ENCODE measurements around the gene AQP9.

The AQP9 gene

GRCh38 chr15:58224068-58224467 lies 85.9 kb downstream of the AQP9 start:
- WGBS (ENCODE audit: extremely low coverage, insufficient coverage, insufficient read length) = no CpG with 5 or more reads among the region's 2 CpGs
- H3K4me3 ChIP-seq (ENCODE audit: low read depth, low read length) = no peak overlapping the region
- no peak overlapping the region for H2BK120ac ChIP-seq (ENCODE audit: insufficient read depth, low read length, poor library complexity)

GRCh38 chr15:58227706-58228543 lies 89.7 kb downstream of the AQP9 start:
- no peak overlapping the region for H3K23ac ChIP-seq (ENCODE audit: low read length)
- no peak overlapping the region for H2AK5ac ChIP-seq (ENCODE audit: low read length)
- H3K14ac ChIP-seq (ENCODE audit: low read length) = no peak overlapping the region
- peak; percentile 70 to 94 for DNase-seq
- H3K4ac ChIP-seq (ENCODE audit: low read depth, low read length) = no peak overlapping the region
- no CpG with 5 or more reads among the region's 8 CpGs for WGBS (ENCODE audit: extremely low coverage, insufficient coverage, insufficient read length)
- H3K79me2 ChIP-seq (ENCODE audit: control insufficient read depth, insufficient read depth, low read length, poor library complexity) = no peaks in the 10 kb centered on the region
- H3K36me3 ChIP-seq (ENCODE audit: control insufficient read depth in 1 of 2, insufficient read depth in 2 of 2, low read length in 2 of 2) = no peaks in the 10 kb centered on the region
- no peak overlapping the region for H2AFZ ChIP-seq (ENCODE audit: insufficient read depth, low read length, poor library complexity)
- peaks cover 4% of the 10 kb centered on the region for H3K9me3 ChIP-seq (ENCODE audit: insufficient read depth, low read depth, low read length)
- peak overlapping the region; percentile 83 for H2BK12ac ChIP-seq (ENCODE audit: low read length)
- H3K4me3 ChIP-seq (ENCODE audit: low read depth, low read length) = no peak overlapping the region
- no peak overlapping the region for H3K4me2 ChIP-seq (ENCODE audit: low read length)
- H3K27ac ChIP-seq (ENCODE audit: low read depth, low read length) = no peak overlapping the region
- H4K8ac ChIP-seq (ENCODE audit: low read depth, low read length) = no peak overlapping the region
- peaks cover 2% of the 10 kb centered on the region for H3K79me1 ChIP-seq (ENCODE audit: low read length)
- peak overlapping the region; percentile 57 for H2BK120ac ChIP-seq (ENCODE audit: insufficient read depth, low read length, poor library complexity)
- no peaks in the 10 kb centered on the region for H3K27me3 ChIP-seq (ENCODE audit: insufficient read depth, low read length)
- H3K18ac ChIP-seq (ENCODE audit: low read length) = no peak overlapping the region
- peak overlapping the region; percentile 44 for H2BK5ac ChIP-seq (ENCODE audit: low read depth, low read length, poor library complexity)
- peaks cover 4 to 7% of the 10 kb centered on the region in 2 experiments for H3K4me1 ChIP-seq (ENCODE audit: control insufficient read depth in 1 of 2, insufficient read depth in 2 of 2, low read length in 2 of 2)
- peak overlapping the region; percentile 52 for H4K91ac ChIP-seq (ENCODE audit: low read depth, low read length)
- H3K9ac ChIP-seq (ENCODE audit: low read length) = no peak overlapping the region
- no peak overlapping the region for H4K12ac ChIP-seq (ENCODE audit: low read depth, low read length)

More at GRCh38 chr15:58224068-58224467, 85.9 kb downstream of the AQP9 start:
- Histone ChIP-seq H3K4me2 (ENCODE audit: low read length) (no peak overlapping the region), H2BK12ac (ENCODE audit: low read length) (no peak overlapping the region), H3K14ac (ENCODE audit: low read length) (no peak overlapping the region), H3K79me2 (ENCODE audit: control insufficient read depth, insufficient read depth, low read length, poor library complexity) (no peaks in the 10 kb centered on the region), H4K12ac (ENCODE audit: low read depth, low read length) (no peak overlapping the region), H3K27me3 (ENCODE audit: insufficient read depth, low read length) (no peaks in the 10 kb centered on the region), H4K8ac (ENCODE audit: low read depth, low read length) (no peak overlapping the region), H3K4ac (ENCODE audit: low read depth, low read length) (no peak overlapping the region), H3K9me3 (ENCODE audit: insufficient read depth, low read depth, low read length) (peaks cover 1% of the 10 kb centered on the region), H3K23ac (ENCODE audit: low read length) (no peak overlapping the region), H2BK5ac (ENCODE audit: low read depth, low read length, poor library complexity) (no peak overlapping the region), H3K4me1 (ENCODE audit: control insufficient read depth in 1 of 2, insufficient read depth in 2 of 2, low read length in 2 of 2) (peaks cover 4% of the 10 kb centered on the region in 2 experiments), H4K91ac (ENCODE audit: low read depth, low read length) (no peak overlapping the region), H2AK5ac (ENCODE audit: low read length) (no peak overlapping the region), H3K36me3 (ENCODE audit: control insufficient read depth in 1 of 2, insufficient read depth in 2 of 2, low read length in 2 of 2) (no peaks in the 10 kb centered on the region), H3K9ac (ENCODE audit: low read length) (no peak overlapping the region), H2AFZ (ENCODE audit: insufficient read depth, low read length, poor library complexity) (no peak overlapping the region), H3K18ac (ENCODE audit: low read length) (no peak overlapping the region), H3K79me1 (ENCODE audit: low read length) (no peaks in the 10 kb centered on the region), H3K27ac (ENCODE audit: low read depth, low read length) (no peak overlapping the region)
- DNase-seq = no peak

- no CpG with 5 or more reads among the region's 1 CpG for WGBS (ENCODE audit: extremely low coverage, insufficient coverage, insufficient read length)
- H3K4me3 ChIP-seq (ENCODE audit: low read depth, low read length) = no peak overlapping the region
- H3K79me2 ChIP-seq (ENCODE audit: control insufficient read depth, insufficient read depth, low read length, poor library complexity) = no peaks in the 10 kb centered on the region
- H3K4ac ChIP-seq (ENCODE audit: low read depth, low read length) = no peak overlapping the region
- no peak overlapping the region for H3K4me2 ChIP-seq (ENCODE audit: low read length)
- no peak overlapping the region for H2BK120ac ChIP-seq (ENCODE audit: insufficient read depth, low read length, poor library complexity)
- no peak overlapping the region for H3K18ac ChIP-seq (ENCODE audit: low read length)
- H3K14ac ChIP-seq (ENCODE audit: low read length) = no peak overlapping the region
- H3K9me3 ChIP-seq (ENCODE audit: insufficient read depth, low read depth, low read length) = peaks cover 4% of the 10 kb centered on the region
- no peaks in the 10 kb centered on the region for H3K27me3 ChIP-seq (ENCODE audit: insufficient read depth, low read length)
- no peak overlapping the region for H2BK5ac ChIP-seq (ENCODE audit: low read depth, low read length, poor library complexity)
- no peak overlapping the region for H3K27ac ChIP-seq (ENCODE audit: low read depth, low read length)
- DNase-seq = peak in 1 of 2 donors; percentile 60
- no peaks in the 10 kb centered on the region for H3K36me3 ChIP-seq (ENCODE audit: control insufficient read depth in 1 of 2, insufficient read depth in 2 of 2, low read length in 2 of 2)
- no peak overlapping the region for H2AFZ ChIP-seq (ENCODE audit: insufficient read depth, low read length, poor library complexity)
- no peak overlapping the region for H4K12ac ChIP-seq (ENCODE audit: low read depth, low read length)
- H2AK5ac ChIP-seq (ENCODE audit: low read length) = no peak overlapping the region
- no peak overlapping the region for H3K23ac ChIP-seq (ENCODE audit: low read length)
- no peak overlapping the region for H4K8ac ChIP-seq (ENCODE audit: low read depth, low read length)
- no peak overlapping the region for H4K91ac ChIP-seq (ENCODE audit: low read depth, low read length)
- H3K9ac ChIP-seq (ENCODE audit: low read length) = no peak overlapping the region
- peaks cover 2% of the 10 kb centered on the region for H3K79me1 ChIP-seq (ENCODE audit: low read length)
- H3K4me1 ChIP-seq (ENCODE audit: control insufficient read depth in 1 of 2, insufficient read depth in 2 of 2, low read length in 2 of 2) = peaks cover 4 to 7% of the 10 kb centered on the region in 2 experiments
- H2BK12ac ChIP-seq (ENCODE audit: low read length) = no peak overlapping the region
These were observed 90.5 kb downstream of the AQP9 start for GRCh38 chr15:58228718-58229117.

GRCh38 chr15:58229297-58229768 lies 91.2 kb downstream of the AQP9 start:
- no peak overlapping the region for H2AK5ac ChIP-seq (ENCODE audit: low read length)
- H4K91ac ChIP-seq (ENCODE audit: low read depth, low read length) = no peak overlapping the region
- H4K8ac ChIP-seq (ENCODE audit: low read depth, low read length) = no peak overlapping the region
- H3K36me3 ChIP-seq (ENCODE audit: control insufficient read depth in 1 of 2, insufficient read depth in 2 of 2, low read length in 2 of 2) = no peaks in the 10 kb centered on the region
- no peaks in the 10 kb centered on the region for H3K27me3 ChIP-seq (ENCODE audit: insufficient read depth, low read length)
- no peak overlapping the region for H3K4ac ChIP-seq (ENCODE audit: low read depth, low read length)
- H3K9me3 ChIP-seq (ENCODE audit: insufficient read depth, low read depth, low read length) = peaks cover 2% of the 10 kb centered on the region
- H2AFZ ChIP-seq (ENCODE audit: insufficient read depth, low read length, poor library complexity) = no peak overlapping the region
- no peak overlapping the region for H3K9ac ChIP-seq (ENCODE audit: low read length)
- WGBS (ENCODE audit: extremely low coverage, insufficient coverage, insufficient read length) = no CpG with 5 or more reads among the region's 8 CpGs
- H4K12ac ChIP-seq (ENCODE audit: low read depth, low read length) = no peak overlapping the region
- H3K18ac ChIP-seq (ENCODE audit: low read length) = no peak overlapping the region
- H2BK12ac ChIP-seq (ENCODE audit: low read length) = no peak overlapping the region
- H2BK5ac ChIP-seq (ENCODE audit: low read depth, low read length, poor library complexity) = no peak overlapping the region
- H3K79me1 ChIP-seq (ENCODE audit: low read length) = peaks cover 2% of the 10 kb centered on the region
- no peak overlapping the region for H3K27ac ChIP-seq (ENCODE audit: low read depth, low read length)
- H3K23ac ChIP-seq (ENCODE audit: low read length) = no peak overlapping the region
- H3K14ac ChIP-seq (ENCODE audit: low read length) = no peak overlapping the region
- no peak overlapping the region for H3K4me3 ChIP-seq (ENCODE audit: low read depth, low read length)
- no peak overlapping the region for H2BK120ac ChIP-seq (ENCODE audit: insufficient read depth, low read length, poor library complexity)
- peaks cover 4 to 7% of the 10 kb centered on the region in 2 experiments for H3K4me1 ChIP-seq (ENCODE audit: control insufficient read depth in 1 of 2, insufficient read depth in 2 of 2, low read length in 2 of 2)
- DNase-seq = peak in 1 of 2 donors; percentile 36
- H3K4me2 ChIP-seq (ENCODE audit: low read length) = no peak overlapping the region
- no peaks in the 10 kb centered on the region for H3K79me2 ChIP-seq (ENCODE audit: control insufficient read depth, insufficient read depth, low read length, poor library complexity)
